ENCODE data around the gene ITSN1.

The ITSN1 gene

DNA sequence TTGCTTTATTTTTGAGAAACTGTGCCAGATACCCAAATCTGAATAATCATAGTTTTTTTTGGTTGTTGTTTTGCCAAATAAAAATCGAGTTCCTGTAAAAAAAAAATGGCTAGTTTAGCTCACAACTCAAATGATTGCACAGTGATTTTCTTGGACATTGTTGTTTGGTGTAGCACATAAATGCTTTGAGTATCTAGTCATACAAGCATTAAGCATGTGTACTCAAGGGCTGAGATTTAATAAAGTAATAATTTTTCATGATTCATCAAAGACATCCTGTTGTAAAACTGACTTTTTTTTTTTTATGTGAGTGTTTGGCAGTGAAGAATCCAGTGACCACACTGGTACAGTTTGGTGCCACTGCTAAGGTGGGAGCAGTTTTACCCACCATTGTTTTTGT is 18.8 kb downstream of the ITSN1 start:
- no peak overlapping the region for H3K4me3 ChIP-seq (ENCODE audit: low read depth, low read length)
- H3K36me3 ChIP-seq (replicated peaks): peaks cover 2% of the 10 kb centered on the region
- no peaks in the 10 kb centered on the region for H3K27me3 ChIP-seq (replicated peaks)
- TF ChIP-seq, protein P1, sequence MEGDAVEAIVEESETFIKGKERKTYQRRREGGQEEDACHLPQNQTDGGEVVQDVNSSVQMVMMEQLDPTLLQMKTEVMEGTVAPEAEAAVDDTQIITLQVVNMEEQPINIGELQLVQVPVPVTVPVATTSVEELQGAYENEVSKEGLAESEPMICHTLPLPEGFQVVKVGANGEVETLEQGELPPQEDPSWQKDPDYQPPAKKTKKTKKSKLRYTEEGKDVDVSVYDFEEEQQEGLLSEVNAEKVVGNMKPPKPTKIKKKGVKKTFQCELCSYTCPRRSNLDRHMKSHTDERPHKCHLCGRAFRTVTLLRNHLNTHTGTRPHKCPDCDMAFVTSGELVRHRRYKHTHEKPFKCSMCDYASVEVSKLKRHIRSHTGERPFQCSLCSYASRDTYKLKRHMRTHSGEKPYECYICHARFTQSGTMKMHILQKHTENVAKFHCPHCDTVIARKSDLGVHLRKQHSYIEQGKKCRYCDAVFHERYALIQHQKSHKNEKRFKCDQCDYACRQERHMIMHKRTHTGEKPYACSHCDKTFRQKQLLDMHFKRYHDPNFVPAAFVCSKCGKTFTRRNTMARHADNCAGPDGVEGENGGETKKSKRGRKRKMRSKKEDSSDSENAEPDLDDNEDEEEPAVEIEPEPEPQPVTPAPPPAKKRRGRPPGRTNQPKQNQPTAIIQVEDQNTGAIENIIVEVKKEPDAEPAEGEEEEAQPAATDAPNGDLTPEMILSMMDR (IDR thresholded peaks at IDR 0.05; ENCODE audit: low read depth, low read length, missing control alignments): no peak
- DNase-seq: no peak
- in situ Hi-C loops (cut with HindIII; ENCODE audit: low pct_ligation_motif_present, low sequenced_read_pairs): no loop called here
- H3K27ac ChIP-seq: no peak overlapping the region

DNA sequence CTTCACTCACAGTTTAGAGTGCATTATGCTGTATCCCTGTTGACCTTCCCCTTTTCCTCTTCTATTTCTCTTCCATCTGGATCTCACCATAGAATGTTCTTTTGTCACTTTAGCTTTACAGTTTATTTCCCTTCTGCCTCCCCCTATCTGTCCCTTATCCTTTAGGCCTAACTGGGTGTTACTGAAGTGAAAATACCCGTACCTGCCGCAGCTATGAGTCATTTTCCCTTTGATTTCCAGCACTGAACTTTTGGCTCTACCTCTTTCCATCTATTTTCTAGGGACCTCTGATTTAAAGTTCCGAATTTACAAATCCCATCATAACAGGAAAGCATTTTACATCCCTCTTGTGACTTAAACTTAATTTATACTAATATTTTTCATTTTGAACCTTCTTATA is 19.7 kb downstream of the ITSN1 start:
- DNase-seq: no peak
- Histone ChIP-seq H3K4me3 (ENCODE audit: low read depth, low read length) (no peak overlapping the region), H3K27me3 (replicated peaks) (no peaks in the 10 kb centered on the region), H3K36me3 (replicated peaks) (peaks cover 2% of the 10 kb centered on the region), H3K27ac (no peak overlapping the region)
- TF ChIP-seq, protein P1 (IDR thresholded peaks at IDR 0.05; ENCODE audit: low read depth, low read length, missing control alignments): no peak
- in situ Hi-C loops (cut with HindIII; ENCODE audit: low pct_ligation_motif_present, low sequenced_read_pairs): no loop called here

DNA sequence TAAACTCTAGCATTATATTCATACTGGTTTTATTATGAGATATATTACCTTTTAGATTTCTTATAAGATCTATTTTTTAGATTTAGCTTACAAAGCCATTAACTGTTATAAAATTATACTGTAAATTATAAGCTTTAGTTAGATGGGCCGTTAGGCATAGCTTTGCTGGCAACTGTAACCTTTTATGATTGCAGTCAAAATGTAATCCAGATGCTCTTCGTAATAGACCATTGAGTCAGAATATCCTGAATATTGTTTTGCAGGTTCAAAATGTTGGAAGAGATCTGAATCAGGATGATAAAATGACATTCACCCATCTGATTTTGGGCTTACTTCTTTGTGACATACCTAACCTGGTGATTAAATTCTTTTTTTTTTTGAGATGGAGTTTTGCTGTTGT is 20.9 kb downstream of the ITSN1 start:
- H3K36me3 ChIP-seq (replicated peaks): peaks cover 2% of the 10 kb centered on the region
- no peaks in the 10 kb centered on the region for H3K27me3 ChIP-seq (replicated peaks)
- DNase-seq: no peak
- in situ Hi-C loops (cut with HindIII; ENCODE audit: low pct_ligation_motif_present, low sequenced_read_pairs): no loop called here
- TF ChIP-seq, protein P1 (IDR thresholded peaks at IDR 0.05; ENCODE audit: low read depth, low read length, missing control alignments): no peak
- H3K4me3 ChIP-seq (ENCODE audit: low read depth, low read length): no peak overlapping the region
- H3K27ac ChIP-seq: no peak overlapping the region

DNA sequence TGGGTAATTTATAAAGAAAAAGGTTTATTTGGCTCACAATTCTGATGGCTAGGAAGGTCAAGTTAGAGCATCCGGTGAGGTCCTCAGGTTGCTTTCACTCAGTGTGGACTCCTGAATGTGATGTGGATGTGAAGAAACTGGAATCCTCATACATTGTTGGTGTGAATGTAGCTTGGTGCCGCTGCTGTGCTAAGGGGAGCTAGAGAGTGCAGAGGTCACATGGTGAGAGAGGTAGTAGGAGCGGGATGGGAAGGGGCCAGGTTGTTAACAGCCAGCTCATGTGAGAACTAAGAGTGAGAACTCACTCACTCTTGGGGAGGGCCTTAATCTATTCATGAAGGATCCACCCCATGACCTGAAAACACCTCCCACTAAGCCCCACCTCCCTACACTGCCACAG is 21.8 kb downstream of the ITSN1 start:
- DNase-seq: no peak
- Histone ChIP-seq H3K36me3 (replicated peaks) (peaks cover under 1% of the 10 kb centered on the region), H3K27ac (no peak overlapping the region), H3K4me3 (ENCODE audit: low read depth, low read length) (no peak overlapping the region), H3K27me3 (replicated peaks) (no peaks in the 10 kb centered on the region)
- in situ Hi-C loops (cut with HindIII; ENCODE audit: low pct_ligation_motif_present, low sequenced_read_pairs): no loop called here
- TF ChIP-seq, protein P1 (IDR thresholded peaks at IDR 0.05; ENCODE audit: low read depth, low read length, missing control alignments): no peak

DNA sequence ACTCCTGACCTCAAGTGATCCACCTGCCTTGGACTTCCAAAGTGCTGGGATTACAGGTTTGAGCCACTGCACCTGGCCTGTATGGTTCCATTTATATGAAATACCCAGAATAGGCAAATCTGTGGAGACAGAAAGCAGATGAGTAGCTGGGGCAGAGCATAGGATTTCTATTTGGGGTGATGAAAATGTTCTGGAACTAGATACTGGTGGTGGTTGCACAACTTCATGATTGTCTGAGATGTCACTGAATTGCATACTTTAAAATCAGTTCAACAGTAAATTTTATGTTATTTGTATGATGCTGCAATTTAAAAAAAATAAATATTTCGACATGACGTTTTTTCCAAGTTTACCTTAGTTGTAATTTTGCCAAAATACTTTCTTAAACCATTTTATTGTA is 23.9 kb downstream of the ITSN1 start:
- no peak overlapping the region for H3K4me3 ChIP-seq (ENCODE audit: low read depth, low read length)
- H3K36me3 ChIP-seq (replicated peaks): no peaks in the 10 kb centered on the region
- no peak for DNase-seq
- no peaks in the 10 kb centered on the region for H3K27me3 ChIP-seq (replicated peaks)
- in situ Hi-C loops (cut with HindIII; ENCODE audit: low pct_ligation_motif_present, low sequenced_read_pairs): no loop called here
- H3K27ac ChIP-seq: no peak overlapping the region
- TF ChIP-seq, protein P1 (IDR thresholded peaks at IDR 0.05; ENCODE audit: low read depth, low read length, missing control alignments): no peak

DNA sequence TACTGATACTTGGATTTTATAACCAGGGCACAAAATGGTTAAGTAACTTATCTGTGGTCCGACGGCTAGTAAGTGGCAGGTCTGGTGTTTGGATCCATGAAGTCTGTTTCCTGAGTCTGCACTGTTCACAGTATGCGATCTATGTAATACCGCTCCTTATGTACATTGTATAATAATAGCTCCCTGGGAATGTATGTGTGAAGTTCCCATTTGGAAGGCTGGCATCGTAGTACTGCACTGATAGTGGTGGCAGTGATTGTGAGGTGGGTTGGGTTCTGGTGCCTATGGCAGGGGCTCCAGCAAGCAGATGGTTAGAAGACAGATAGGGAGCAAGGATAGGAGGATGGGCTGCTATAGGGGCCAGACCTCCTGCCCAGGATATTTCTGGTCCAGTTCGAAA is 25.3 kb downstream of the ITSN1 start:
- H3K4me3 ChIP-seq (ENCODE audit: low read depth, low read length): no peak overlapping the region
- in situ Hi-C loops (cut with HindIII; ENCODE audit: low pct_ligation_motif_present, low sequenced_read_pairs): no loop called here
- no peak for DNase-seq
- no peaks in the 10 kb centered on the region for H3K27me3 ChIP-seq (replicated peaks)
- TF ChIP-seq, protein P1 (IDR thresholded peaks at IDR 0.05; ENCODE audit: low read depth, low read length, missing control alignments): no peak
- H3K27ac ChIP-seq: no peak overlapping the region
- H3K36me3 ChIP-seq (replicated peaks): no peaks in the 10 kb centered on the region
